Peyer's patch (tissue), 4 donors: ENCODE data around the gene BCL11A.

ENCODE experiments used
- POLR2A ChIP-seq, 2 donors: fragments of 450-650 bp; IDR thresholded peaks; one replicate each; pipeline ENCODE4 v1.5.1; 2017; ENCODE audit warnings: antibody characterized with exemption in 2 of 2, mild to moderate bottlenecking in 2 of 2, moderate library complexity in 2 of 2
- TF ChIP-seq, protein P1 (sequence below), 6 experiments: fragments of 450-650 bp in 4 of 6; fragments of 200-600 bp in 2 of 6; sonication (generic) in 1 of 6; IDR thresholded peaks; one replicate each; pipeline ENCODE4 v1.5.1; 2017 to 2019; ENCODE audit warnings: antibody characterized with exemption in 6 of 6, mild to moderate bottlenecking in 3 of 6, moderate library complexity in 1 of 6

GRCh38 chr2:60466161-60466702 lies 87.2 kb downstream of the BCL11A start:
- TF ChIP-seq, protein P1, sequence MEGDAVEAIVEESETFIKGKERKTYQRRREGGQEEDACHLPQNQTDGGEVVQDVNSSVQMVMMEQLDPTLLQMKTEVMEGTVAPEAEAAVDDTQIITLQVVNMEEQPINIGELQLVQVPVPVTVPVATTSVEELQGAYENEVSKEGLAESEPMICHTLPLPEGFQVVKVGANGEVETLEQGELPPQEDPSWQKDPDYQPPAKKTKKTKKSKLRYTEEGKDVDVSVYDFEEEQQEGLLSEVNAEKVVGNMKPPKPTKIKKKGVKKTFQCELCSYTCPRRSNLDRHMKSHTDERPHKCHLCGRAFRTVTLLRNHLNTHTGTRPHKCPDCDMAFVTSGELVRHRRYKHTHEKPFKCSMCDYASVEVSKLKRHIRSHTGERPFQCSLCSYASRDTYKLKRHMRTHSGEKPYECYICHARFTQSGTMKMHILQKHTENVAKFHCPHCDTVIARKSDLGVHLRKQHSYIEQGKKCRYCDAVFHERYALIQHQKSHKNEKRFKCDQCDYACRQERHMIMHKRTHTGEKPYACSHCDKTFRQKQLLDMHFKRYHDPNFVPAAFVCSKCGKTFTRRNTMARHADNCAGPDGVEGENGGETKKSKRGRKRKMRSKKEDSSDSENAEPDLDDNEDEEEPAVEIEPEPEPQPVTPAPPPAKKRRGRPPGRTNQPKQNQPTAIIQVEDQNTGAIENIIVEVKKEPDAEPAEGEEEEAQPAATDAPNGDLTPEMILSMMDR (IDR thresholded peaks at IDR 0.05) = no peak
- TF ChIP-seq POLR2A (IDR thresholded peaks at IDR 0.05) = no peak
